ENCODE data around the gene TRIM10.

The TRIM10 gene

GRCh38 chr6:30160785-30161531 is at the start of gene TRIM10:
TRIM10 (minus strand) TSS chr6:30161211; CDS start chr6:30160858, 353 bp downstream.
- DNase-seq (ENCODE audit: low read depth): no peak

DNA sequence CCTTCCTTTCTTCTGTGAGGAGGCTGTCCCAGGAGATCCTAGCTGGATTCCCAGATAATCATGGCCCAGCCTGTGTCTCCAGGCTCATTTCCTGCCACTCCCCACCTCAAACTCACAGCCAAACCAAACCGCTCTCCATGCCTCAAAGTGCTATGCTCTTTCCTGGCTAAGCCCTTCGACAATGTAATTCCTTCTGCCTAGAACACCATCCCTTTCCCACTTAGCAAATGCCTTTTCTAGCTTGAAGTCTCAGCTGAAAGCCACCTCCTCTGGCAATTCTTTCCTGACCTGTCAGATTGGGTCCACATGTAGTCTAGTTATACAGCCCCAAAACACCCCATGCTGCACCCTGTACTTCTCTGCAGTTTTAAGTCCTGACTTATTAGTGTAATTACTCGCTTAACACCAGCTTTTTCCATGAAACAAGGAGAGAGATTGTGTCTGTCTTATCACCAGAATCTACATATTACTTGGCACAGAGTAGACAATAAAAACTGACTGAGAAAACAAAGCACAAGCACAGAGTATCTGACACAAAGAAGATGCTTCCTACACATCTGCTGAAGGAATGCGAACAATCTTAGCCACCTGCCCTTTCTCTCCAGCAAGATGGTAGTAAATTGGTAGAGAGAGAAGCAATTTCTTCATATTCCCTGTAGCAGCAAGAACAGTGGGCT is 46.7 kb upstream of the TRIM10 start:
- DNase-seq (ENCODE audit: low read depth): no peak

GRCh38 chr6:30206799-30207618 is 46.0 kb upstream of the TRIM10 start:
- peak; percentile 40 for DNase-seq (ENCODE audit: low read depth)

- DNase-seq (ENCODE audit: low read depth): no peak
Measured at GRCh38 chr6:30206152-30206551, 45.1 kb upstream of the TRIM10 start.

- no peak for DNase-seq (ENCODE audit: low read depth)
Measured at GRCh38 chr6:30204116-30204515, 43.1 kb upstream of the TRIM10 start.

DNA sequence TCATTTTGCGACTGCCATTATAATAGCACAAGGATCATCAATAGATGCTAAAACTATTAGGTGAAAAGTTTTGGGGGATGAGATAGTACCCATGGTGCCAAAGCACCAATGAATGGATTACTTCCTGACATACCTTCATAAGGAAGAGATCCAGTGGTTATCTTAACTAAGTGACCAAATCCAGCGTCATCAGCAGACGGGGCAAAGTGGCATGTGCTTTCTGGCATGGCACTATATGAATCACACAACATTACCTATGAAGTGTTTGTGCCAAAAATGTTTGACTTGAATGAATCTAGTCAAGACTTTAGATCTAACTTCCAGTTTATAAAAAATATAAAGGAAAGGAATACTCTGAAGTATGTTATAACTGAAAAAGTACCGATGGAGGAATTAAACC is 41.4 kb upstream of the TRIM10 start:
- no peak for DNase-seq (ENCODE audit: low read depth)

DNA sequence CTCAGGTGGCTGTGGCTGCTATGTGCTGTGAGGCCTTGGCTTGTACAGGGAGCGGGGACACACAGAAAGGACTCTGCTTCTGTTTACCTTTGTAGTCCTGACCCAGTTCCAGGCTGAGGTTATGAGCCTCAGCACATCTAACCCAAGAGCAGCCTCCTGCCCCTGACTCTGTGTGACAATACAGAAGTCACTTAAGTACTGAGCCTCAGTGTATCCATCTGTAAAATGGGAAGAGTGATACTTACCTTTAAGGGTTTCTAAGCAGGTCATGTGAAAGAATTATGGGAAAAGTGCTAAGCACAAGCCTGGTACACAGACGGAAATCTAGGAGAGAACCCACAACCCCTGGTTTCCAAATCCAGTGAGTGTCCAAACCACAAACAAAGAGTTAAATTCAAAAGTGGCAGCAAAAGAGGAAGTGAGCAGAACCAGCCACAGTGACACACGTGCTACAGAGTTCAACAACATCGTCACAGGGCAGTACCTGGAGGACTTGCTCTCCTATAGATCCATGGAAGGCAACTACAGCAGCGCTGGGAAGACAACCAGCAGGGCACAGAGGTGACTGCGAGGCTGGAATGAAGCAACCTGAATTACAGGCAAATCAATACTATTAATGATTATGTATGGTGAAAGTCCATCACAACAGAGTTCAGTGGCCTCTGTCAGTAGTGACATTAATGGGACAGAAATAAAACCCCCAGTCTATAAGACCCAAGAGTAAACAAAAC is 39.7 kb upstream of the TRIM10 start:
- DNase-seq (ENCODE audit: low read depth): no peak

DNA sequence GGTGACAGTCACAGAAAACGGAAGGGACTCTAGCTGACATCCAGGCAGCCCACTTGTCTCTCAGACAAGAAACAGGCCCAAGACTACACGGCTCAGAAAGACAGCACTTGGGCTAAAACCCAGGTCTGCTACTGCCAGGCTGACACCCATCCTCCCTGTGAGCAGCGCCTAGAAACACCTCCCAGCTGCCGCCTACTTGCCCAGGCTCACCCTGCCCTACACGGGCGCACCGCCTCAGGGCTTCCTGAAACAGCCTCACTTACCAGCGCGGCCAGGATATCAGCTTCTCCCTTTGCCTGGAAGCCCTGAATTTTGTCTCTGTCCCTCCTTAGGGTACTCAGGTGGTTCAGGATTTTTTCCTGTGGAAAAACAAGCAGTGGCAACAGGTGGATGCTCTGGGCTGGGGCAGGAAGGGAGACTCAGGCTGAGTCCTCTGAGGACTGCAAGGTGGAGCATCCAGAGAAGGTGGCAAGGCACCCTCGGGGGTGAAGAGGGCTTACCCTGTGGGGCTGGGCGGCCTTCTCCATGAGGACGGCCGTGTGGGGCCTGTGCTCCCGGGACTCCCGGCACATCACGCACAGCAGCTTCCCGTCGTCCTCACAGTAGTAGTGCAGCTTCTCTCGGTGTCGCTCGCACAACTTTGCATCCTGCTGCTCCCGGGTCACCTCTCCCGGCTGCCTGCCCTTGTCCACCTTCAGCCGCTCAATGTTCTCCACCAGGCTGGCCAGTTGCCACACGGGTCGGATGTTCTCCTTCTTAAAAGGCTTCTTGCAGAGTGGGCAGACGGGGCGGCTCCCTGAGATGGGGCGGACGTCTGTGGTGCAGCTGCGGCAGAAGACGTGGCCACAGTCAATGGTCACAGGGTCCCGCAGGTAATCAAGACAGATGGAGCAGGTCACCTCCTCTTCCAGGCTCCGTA is 37.4 kb upstream of the TRIM10 start:
- DNase-seq (ENCODE audit: low read depth): no peak

GRCh38 chr6:30196376-30196775 is 35.4 kb upstream of the TRIM10 start:
- no peak for DNase-seq (ENCODE audit: low read depth)

DNA sequence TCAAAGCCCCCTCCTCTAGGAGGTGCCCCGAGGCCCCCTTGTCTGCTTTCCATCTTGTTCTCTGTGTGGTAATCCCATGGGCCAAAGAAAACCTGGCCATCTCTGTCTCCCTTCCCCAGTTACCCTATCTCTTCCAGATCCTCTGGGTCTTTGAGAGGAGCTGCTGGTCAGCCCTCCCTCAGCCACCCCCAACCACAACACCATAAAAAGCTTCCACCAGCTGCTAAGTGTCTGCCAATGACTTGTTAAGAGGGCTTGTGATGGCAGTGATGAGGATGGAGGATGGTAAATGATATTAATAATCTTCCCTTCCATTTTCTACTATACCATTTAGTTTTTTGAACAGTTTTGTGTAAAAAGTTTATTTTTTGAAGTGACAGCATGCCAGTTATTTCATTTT is 34.9 kb upstream of the TRIM10 start:
- DNase-seq (ENCODE audit: low read depth): no peak

- DNase-seq (ENCODE audit: low read depth): no peak
Measured at GRCh38 chr6:30194797-30195690, 34.0 kb upstream of the TRIM10 start.

DNA sequence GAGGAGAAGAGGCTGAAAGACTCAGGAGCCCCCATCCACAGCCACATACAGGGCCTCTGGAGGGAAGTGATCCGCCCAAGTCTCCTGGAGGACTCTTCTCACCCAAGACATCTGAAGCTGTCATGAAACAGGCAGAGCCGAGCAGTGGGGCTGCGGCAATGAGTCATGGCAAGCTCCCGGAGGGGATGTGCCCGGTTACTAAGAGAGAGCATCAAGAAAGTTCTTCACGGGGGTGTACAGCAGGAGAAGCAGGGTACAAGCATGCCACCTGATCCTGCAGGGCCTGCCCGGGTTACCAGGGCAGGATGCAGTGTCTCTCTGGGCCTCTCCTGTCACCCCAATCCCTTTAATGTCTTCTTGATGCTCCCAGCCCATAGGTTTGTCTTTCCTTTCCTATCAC is 31.1 kb upstream of the TRIM10 start:
- no peak for DNase-seq (ENCODE audit: low read depth)

DNA sequence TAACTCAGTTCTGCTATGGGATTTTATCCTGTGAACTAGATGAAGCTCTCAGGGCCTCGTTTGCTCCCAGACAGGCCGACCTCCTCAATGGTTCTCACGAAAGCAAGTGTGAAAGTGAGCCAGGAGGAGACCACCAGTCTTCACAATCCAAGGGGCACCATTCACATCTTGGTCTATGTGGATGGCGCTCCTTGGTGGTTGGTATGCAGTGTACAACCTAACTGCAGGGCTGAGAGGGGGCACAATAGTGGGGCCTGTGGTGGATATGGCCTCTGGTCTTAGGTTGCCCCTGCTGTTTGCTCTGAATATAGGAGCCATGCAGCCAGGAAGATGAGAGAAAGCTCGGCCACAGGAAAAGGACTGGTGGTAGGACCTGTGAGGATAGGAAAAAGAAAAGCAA is 27.5 kb upstream of the TRIM10 start:
- no peak for DNase-seq (ENCODE audit: low read depth)

GRCh38 chr6:30185846-30186484 is 25.0 kb upstream of the TRIM10 start:
- DNase-seq (ENCODE audit: low read depth): no peak

- DNase-seq (ENCODE audit: low read depth): no peak
Measured at GRCh38 chr6:30184417-30185031, 23.5 kb upstream of the TRIM10 start.

DNA sequence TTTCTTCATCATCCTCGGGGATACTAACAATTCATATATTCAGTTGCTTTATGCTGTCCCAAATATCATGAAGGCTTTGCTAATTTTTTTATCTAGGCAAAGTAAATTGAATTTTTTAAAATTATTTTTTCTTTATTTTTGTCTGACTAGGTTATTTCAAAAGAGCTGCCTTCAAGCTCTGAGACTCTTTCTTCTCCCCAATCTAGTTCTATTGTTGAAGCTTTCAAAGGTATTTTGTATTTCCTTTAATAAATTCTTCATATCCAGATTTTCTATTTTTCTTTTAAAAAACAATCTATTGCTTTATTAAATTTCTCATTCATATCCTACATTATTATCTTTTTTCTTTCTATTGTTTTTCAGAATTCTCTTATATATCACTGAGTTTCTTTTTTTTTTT is 19.1 kb upstream of the TRIM10 start:
- DNase-seq (ENCODE audit: low read depth): no peak

GRCh38 chr6:30178837-30179236 is 17.8 kb upstream of the TRIM10 start:
- no peak for DNase-seq (ENCODE audit: low read depth)

DNA sequence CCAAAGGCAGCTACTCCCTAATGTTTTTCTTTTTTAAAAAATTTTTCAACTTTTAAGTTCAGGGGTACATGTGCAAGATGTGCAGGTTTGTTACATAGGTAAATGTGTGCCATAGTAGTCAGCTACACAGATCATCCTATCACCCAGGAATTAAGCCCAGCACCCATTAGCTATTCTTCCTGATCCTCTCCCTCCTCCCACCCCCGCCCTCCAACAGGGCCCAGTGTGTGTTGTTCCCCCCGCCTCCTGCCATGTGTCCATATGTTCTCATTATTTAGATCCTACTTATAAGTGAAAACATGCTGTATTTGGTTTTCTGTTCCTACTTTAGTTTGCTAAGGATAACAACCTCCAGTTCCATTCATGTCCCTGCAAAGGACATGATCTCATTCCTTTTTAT is 14.8 kb upstream of the TRIM10 start:
- no peak for DNase-seq (ENCODE audit: low read depth)

DNA sequence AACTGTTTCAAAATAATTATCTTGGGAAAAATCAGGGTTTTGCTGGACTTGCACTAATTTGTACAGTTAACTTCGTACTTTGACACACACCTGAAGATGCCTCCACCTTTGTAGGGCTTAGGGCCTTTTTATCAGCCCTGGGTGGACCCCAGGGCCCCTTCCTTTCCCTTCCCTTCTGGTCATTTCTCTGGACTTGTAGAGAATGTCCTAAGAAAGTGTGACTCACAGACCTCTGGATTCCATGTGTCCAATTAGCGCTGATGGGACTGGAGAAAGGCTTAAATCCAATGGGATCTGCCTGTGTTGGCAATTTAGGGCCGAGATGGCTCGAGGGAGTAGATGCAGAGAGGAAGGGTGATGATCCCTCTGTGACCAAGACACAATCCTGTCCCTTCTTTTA is 11.7 kb upstream of the TRIM10 start:
- DNase-seq (ENCODE audit: low read depth): no peak

Data from fibroblast of gingiva (primary cell).